ENCODE measurements around the gene IFT88. TPM values are rescaled to one million over a fixed set of nuclear protein-coding genes. Genes with fewer than 3 reads are reported as not detected.
"Not testable (repeated sequence)": the region's sequence is repeated elsewhere in the genome, so short reads cannot be mapped to it uniquely, and the experiment has no call there.

Gene IFT88
- total RNA-seq, 2 experiments from 2014 or later = 9.0 to 9.5 TPM

DNA sequence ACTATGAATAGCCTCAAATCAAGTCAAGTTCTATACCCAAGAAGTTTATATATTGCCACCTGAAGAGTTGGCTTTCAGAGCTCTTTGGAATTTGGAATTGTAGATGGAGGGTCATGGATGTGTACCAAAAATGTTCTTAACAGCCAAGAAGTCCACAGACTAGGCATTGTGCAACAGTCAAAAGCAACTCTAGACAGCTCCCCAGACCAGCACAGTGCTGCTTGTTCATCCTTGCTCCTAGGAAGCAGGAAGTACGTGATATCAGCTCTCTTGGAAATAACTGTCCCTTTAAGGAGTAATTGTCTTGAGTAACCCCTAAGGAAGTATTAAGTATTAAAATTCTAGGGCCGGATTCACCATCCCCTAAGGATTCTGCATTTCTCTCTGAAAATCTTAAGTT lies 105.8 kb downstream of the IFT88 start:
- H3K27ac Mint-ChIP-seq = no peak overlapping the region
- H3K4me1 ChIP-seq (ENCODE audit: insufficient read depth, low read length) = no peaks in the 10 kb centered on the region
- ATAC-seq (ENCODE audit: poor library complexity) (no peak), DNase-seq (no peak)
- no peak overlapping the region for H3K27ac ChIP-seq (ENCODE audit: low read depth in 1 of 2, low read length in 2 of 2)
- H3K4me3 ChIP-seq (ENCODE audit: low read length) = no peak overlapping the region
- H3K4me1 Mint-ChIP-seq (ENCODE audit: low read depth) = no peaks in the 10 kb centered on the region
- H3K36me3 ChIP-seq (ENCODE audit: insufficient read depth, low read length) = no peaks in the 10 kb centered on the region
- H3K9me3 Mint-ChIP-seq = no peaks in the 10 kb centered on the region
- peaks cover 52% of the 10 kb centered on the region for H3K36me3 Mint-ChIP-seq (ENCODE audit: low read depth)
- ChIA-PET POLR2A (no interaction called here), CTCF (no interaction called here)
- H3K9me3 ChIP-seq (ENCODE audit: control insufficient read depth in 1 of 2, insufficient read depth in 1 of 2, low read length in 2 of 2) = no peaks in the 10 kb centered on the region
- no peaks in the 10 kb centered on the region for H3K27me3 ChIP-seq (ENCODE audit: control insufficient read depth in 1 of 2, insufficient read depth in 2 of 2, low read length in 2 of 2)
- intact Hi-C loops (cut with DNase I, micrococcal nuclease) = no loop called here
- no peak overlapping the region for H3K4me3 Mint-ChIP-seq
- TF ChIP-seq, protein P1, sequence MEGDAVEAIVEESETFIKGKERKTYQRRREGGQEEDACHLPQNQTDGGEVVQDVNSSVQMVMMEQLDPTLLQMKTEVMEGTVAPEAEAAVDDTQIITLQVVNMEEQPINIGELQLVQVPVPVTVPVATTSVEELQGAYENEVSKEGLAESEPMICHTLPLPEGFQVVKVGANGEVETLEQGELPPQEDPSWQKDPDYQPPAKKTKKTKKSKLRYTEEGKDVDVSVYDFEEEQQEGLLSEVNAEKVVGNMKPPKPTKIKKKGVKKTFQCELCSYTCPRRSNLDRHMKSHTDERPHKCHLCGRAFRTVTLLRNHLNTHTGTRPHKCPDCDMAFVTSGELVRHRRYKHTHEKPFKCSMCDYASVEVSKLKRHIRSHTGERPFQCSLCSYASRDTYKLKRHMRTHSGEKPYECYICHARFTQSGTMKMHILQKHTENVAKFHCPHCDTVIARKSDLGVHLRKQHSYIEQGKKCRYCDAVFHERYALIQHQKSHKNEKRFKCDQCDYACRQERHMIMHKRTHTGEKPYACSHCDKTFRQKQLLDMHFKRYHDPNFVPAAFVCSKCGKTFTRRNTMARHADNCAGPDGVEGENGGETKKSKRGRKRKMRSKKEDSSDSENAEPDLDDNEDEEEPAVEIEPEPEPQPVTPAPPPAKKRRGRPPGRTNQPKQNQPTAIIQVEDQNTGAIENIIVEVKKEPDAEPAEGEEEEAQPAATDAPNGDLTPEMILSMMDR (IDR thresholded peaks at IDR 0.05) = no peak
- no peaks in the 10 kb centered on the region for H3K27me3 Mint-ChIP-seq

DNA sequence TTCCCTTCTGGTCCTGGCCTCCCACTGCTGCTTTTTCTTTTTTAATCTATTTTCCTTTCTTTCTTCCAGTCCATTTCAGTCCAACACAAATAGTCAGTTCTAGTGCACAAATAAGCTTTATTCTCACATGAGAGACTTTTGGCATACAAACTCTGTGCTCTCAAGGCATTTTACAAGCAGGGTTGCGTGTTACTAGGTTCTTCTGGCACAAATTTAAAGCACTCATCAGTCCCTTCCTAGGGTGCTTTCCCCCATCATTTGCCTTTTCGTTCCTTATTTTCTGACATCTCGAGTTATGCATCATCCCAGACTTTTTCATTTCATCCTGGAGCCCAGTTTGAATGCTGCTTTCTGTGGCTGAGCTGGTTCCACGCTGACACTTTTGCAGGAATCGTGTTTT lies 106.8 kb downstream of the IFT88 start:
- CTCF ChIA-PET = no interaction called here
- Histone ChIP-seq H3K9me3 (ENCODE audit: control insufficient read depth in 1 of 2, insufficient read depth in 1 of 2, low read length in 2 of 2) (no peaks in the 10 kb centered on the region), H3K27ac (ENCODE audit: low read depth in 1 of 2, low read length in 2 of 2) (no peak overlapping the region), H3K4me3 (ENCODE audit: low read length) (no peak overlapping the region), H3K27me3 (ENCODE audit: control insufficient read depth in 1 of 2, insufficient read depth in 2 of 2, low read length in 2 of 2) (no peaks in the 10 kb centered on the region), H3K4me1 (ENCODE audit: insufficient read depth, low read length) (no peaks in the 10 kb centered on the region), H3K36me3 (ENCODE audit: insufficient read depth, low read length) (no peaks in the 10 kb centered on the region)
- Mint-ChIP-seq H3K9me3 (no peaks in the 10 kb centered on the region), H3K27ac (no peak overlapping the region), H3K36me3 (ENCODE audit: low read depth) (peaks cover 52% of the 10 kb centered on the region), H3K4me3 (no peak overlapping the region), H3K4me1 (ENCODE audit: low read depth) (no peaks in the 10 kb centered on the region), H3K27me3 (no peaks in the 10 kb centered on the region)
- TF ChIP-seq, protein P1 (IDR thresholded peaks at IDR 0.05) = no peak
- intact Hi-C loops (cut with DNase I, micrococcal nuclease) = no loop called here
- ATAC-seq (ENCODE audit: poor library complexity) = no peak
- POLR2A ChIA-PET = no interaction called here
- DNase-seq = no peak

DNA sequence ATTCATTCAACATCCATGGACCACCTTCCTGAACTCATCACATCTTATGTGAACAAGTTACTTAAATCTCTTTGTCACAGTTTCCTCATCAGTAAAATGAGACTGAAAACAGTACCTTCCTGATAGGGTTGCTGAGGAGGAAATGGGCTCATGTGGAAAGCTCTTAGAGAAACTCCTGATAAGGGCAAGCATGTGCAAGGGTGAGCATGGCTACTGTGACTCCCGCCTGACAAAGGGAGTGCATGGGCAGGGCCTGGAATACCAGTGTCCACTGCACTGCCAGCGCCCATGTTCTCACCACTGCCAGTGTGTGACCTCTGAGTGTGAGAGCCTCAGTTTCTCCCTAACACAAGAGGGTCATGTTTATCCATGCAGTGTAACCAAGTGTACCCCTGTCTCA lies 109.3 kb downstream of the IFT88 start:
- Histone ChIP-seq H3K9me3 (ENCODE audit: control insufficient read depth in 1 of 2, insufficient read depth in 1 of 2, low read length in 2 of 2) (no peaks in the 10 kb centered on the region), H3K27ac (ENCODE audit: low read depth in 1 of 2, low read length in 2 of 2) (no peak overlapping the region), H3K36me3 (ENCODE audit: insufficient read depth, low read length) (no peaks in the 10 kb centered on the region), H3K4me3 (ENCODE audit: low read length) (no peak overlapping the region), H3K27me3 (ENCODE audit: control insufficient read depth in 1 of 2, insufficient read depth in 2 of 2, low read length in 2 of 2) (no peaks in the 10 kb centered on the region), H3K4me1 (ENCODE audit: insufficient read depth, low read length) (no peaks in the 10 kb centered on the region)
- no peaks in the 10 kb centered on the region for H3K27me3 Mint-ChIP-seq
- H3K27ac Mint-ChIP-seq = no peak overlapping the region
- POLR2A ChIA-PET = no interaction called here
- no peaks in the 10 kb centered on the region for H3K9me3 Mint-ChIP-seq
- TF ChIP-seq, protein P1 (IDR thresholded peaks at IDR 0.05) = no peak
- CTCF ChIA-PET = interaction anchor here (0.6 kb wide), 1 partner anchor 8 kb away, joined by 3 read pairs; no protein-coding TSS in a partner anchor
- H3K4me3 Mint-ChIP-seq = no peak overlapping the region
- intact Hi-C loops (cut with DNase I, micrococcal nuclease) = no loop called here
- no peaks in the 10 kb centered on the region for H3K4me1 Mint-ChIP-seq (ENCODE audit: low read depth)
- no peak for DNase-seq
- ATAC-seq (ENCODE audit: poor library complexity) = no peak
- H3K36me3 Mint-ChIP-seq (ENCODE audit: low read depth) = peaks cover 56% of the 10 kb centered on the region

DNA sequence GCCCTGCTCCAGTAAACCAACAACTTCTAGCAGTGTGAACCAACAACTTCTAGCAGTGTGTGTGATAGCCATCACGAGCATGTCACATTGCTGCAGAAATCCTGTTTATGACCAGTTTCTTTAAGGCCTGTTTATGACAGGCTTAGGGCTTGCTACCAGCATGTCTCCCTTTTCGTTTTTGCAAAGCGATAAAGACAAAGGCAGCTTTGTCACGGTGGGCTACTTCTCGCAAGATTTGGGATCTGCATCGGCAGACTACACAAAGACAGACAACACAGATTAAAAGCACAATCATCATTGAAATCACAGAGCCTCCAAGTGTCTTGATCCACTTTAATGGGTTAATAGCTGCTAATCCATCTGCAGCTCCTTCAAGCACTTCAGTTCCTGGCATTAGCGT lies 111.6 kb downstream of the IFT88 start:
- H3K4me1 Mint-ChIP-seq (ENCODE audit: low read depth); POLR2A ChIA-PET; H3K9me3 Mint-ChIP-seq; H3K27ac ChIP-seq (ENCODE audit: low read depth in 1 of 2, low read length in 2 of 2); H3K27me3 ChIP-seq (ENCODE audit: control insufficient read depth in 1 of 2, insufficient read depth in 2 of 2, low read length in 2 of 2); ATAC-seq (ENCODE audit: poor library complexity); DNase-seq; H3K27me3 Mint-ChIP-seq; H3K4me3 ChIP-seq (ENCODE audit: low read length); H3K4me3 Mint-ChIP-seq; H3K9me3 ChIP-seq (ENCODE audit: control insufficient read depth in 1 of 2, insufficient read depth in 1 of 2, low read length in 2 of 2); H3K36me3 ChIP-seq (ENCODE audit: insufficient read depth, low read length); H3K27ac Mint-ChIP-seq; H3K4me1 ChIP-seq (ENCODE audit: insufficient read depth, low read length); CTCF ChIA-PET; intact Hi-C loops (cut with DNase I, micrococcal nuclease): not testable (repeated sequence)
- peaks cover 34% of the 10 kb centered on the region for H3K36me3 Mint-ChIP-seq (ENCODE audit: low read depth)

Measured in CD4-positive, alpha-beta T cell (primary cell).